ENCODE measurements around the gene CFAP65. TPM values are rescaled to one million over a fixed set of nuclear protein-coding genes. Genes with fewer than 3 reads are reported as not detected.

Gene CFAP65
- total and polyA plus RNA-seq, 2 of the 13 experiments (the other 11 are each of a cell fraction or from before 2014, with no cell fraction given) = 0.05 TPM; not detected in 1

DNA sequence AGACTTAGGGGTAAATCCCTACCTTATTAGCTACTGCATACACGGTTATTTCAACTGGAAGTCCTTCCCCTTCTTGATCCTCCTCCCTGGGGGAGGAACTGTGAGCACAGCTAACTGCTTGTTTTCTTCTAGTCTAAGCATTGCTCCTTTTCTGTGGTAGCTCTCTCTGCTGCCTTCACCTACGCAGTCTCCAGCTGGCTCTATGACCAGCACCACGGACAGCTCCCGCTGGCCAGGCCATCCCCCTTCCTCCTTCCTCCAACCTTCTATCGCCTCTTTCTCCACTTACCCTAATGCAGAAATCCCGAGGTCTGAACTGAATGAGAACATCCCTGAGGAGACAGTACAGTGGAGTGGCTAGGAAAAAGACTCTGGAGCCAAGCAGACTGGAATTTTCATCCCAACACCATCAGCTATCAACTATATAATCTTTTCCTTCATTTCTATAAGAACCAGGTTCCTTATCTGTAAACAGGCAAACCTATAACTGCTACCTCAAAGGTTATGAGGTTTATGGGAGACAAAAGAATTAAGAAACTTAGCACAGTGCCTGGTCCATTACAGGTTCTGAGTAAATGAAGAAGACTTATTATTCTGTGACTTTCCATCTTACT lies 4.7 kb upstream of the CFAP65 start (continued):
- TF ChIP-seq ZNF33B (CRISPR knock-in tag; IDR thresholded peaks at IDR 0.05) = 0 out of 2 replicates have a peak, but pooled peaks have one; percentile 28
- no peak for TF ChIP-seq CREBL2 (CRISPR knock-in tag; IDR thresholded peaks at IDR 0.05; ENCODE audit: borderline replicate concordance)
- no peak for TF ChIP-seq KIAA2018 (CRISPR knock-in tag; IDR thresholded peaks at IDR 0.05; ENCODE audit: borderline replicate concordance)
- no peak for TF ChIP-seq HCFC1 (IDR thresholded peaks at IDR 0.05; ENCODE audit: low read depth, low read length)

Data from HepG2 (cell line).